ENCODE results near the gene USF3.
"Not testable (repeated sequence)": the region's sequence is repeated elsewhere in the genome, so short reads cannot be mapped to it uniquely, and the experiment has no call there.

USF3 gene

DNA sequence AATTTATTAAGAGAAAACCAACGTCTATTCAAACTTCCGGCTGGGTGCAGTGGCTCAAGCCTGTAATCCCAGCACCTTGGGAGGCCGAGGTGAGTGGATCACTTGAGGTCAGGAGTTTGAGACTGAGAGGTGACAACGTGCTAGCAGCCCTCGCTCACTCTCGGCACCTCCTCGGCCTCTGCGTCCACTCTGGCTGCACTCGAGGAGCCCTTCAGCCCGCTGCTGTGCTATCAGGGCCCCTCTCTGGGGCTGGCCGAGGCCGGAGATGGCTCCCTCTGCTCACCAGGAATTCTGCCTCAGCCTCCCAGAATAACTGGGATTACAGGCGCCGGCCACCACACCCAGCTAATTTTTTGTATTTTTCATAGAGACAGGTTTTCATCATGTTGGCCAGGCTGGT, 58.7 kb downstream of the USF3 start:
- Histone ChIP-seq H3K4me2 (ENCODE audit: low read depth, low read length, poor library complexity, severe bottlenecking) (no peak overlapping the region), H3K27ac (ENCODE audit: low read depth, low read length) (no peak overlapping the region), H3K27me3 (ENCODE audit: low read length) (no peaks in the 10 kb centered on the region), H2AFZ (ENCODE audit: low read depth, low read length, severe bottlenecking) (no peak overlapping the region), H3K79me2 (ENCODE audit: insufficient read depth, low read length) (no peaks in the 10 kb centered on the region), H3K9me3 (ENCODE audit: insufficient read depth, low read length) (no peaks in the 10 kb centered on the region), H3F3A (ENCODE audit: insufficient read depth) (no peaks in the 10 kb centered on the region), H3K36me3 (ENCODE audit: low read length) (no peaks in the 10 kb centered on the region), H4K20me1 (ENCODE audit: low read depth, low read length) (no peaks in the 10 kb centered on the region), H3K9me2 (replicated peaks; ENCODE audit: insufficient read depth, low read length) (no peaks in the 10 kb centered on the region), H3K4me3 (ENCODE audit: insufficient read depth, low read length, poor library complexity, severe bottlenecking) (no peak overlapping the region), H3K9ac (ENCODE audit: low read length) (no peak overlapping the region)
- TF ChIP-seq, protein P1, sequence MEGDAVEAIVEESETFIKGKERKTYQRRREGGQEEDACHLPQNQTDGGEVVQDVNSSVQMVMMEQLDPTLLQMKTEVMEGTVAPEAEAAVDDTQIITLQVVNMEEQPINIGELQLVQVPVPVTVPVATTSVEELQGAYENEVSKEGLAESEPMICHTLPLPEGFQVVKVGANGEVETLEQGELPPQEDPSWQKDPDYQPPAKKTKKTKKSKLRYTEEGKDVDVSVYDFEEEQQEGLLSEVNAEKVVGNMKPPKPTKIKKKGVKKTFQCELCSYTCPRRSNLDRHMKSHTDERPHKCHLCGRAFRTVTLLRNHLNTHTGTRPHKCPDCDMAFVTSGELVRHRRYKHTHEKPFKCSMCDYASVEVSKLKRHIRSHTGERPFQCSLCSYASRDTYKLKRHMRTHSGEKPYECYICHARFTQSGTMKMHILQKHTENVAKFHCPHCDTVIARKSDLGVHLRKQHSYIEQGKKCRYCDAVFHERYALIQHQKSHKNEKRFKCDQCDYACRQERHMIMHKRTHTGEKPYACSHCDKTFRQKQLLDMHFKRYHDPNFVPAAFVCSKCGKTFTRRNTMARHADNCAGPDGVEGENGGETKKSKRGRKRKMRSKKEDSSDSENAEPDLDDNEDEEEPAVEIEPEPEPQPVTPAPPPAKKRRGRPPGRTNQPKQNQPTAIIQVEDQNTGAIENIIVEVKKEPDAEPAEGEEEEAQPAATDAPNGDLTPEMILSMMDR (IDR thresholded peaks at IDR 0.05; ENCODE audit: insufficient read depth, low read length, poor library complexity, severe bottlenecking), result no peak
- no peak for TF ChIP-seq EZH2phosphoT487 (conservative IDR thresholded peaks at IDR 0.05; ENCODE audit: low read length)

DNA sequence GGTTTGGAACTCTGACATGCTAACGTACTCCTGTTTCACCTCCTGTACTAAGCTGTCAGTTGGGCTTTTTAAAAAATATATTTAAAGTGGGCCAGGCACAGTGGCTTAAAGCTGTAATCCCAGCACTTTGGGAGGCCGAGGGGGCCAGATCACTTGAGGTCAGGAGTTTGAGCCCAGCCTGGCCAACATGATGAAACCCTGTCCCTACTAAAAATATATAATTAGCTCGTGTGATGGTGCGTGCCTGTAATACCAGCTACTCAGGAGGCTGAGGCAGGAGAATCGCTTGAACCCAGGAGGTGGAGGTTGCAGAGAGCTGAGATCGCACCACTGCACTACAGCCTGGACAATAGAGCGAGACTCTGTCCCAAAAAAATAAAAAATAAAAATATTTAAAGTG, 60.4 kb downstream of the USF3 start:
- H3K4me3 ChIP-seq (ENCODE audit: insufficient read depth, low read length, poor library complexity, severe bottlenecking); H2AFZ ChIP-seq (ENCODE audit: low read depth, low read length, severe bottlenecking); H3F3A ChIP-seq (ENCODE audit: insufficient read depth); H3K9ac ChIP-seq (ENCODE audit: low read length); H3K36me3 ChIP-seq (ENCODE audit: low read length); H3K79me2 ChIP-seq (ENCODE audit: insufficient read depth, low read length); H3K9me2 ChIP-seq (replicated peaks; ENCODE audit: insufficient read depth, low read length); H3K9me3 ChIP-seq (ENCODE audit: insufficient read depth, low read length); H4K20me1 ChIP-seq (ENCODE audit: low read depth, low read length); H3K27ac ChIP-seq (ENCODE audit: low read depth, low read length); H3K4me2 ChIP-seq (ENCODE audit: low read depth, low read length, poor library complexity, severe bottlenecking); H3K27me3 ChIP-seq (ENCODE audit: low read length): not testable (repeated sequence)

DNA sequence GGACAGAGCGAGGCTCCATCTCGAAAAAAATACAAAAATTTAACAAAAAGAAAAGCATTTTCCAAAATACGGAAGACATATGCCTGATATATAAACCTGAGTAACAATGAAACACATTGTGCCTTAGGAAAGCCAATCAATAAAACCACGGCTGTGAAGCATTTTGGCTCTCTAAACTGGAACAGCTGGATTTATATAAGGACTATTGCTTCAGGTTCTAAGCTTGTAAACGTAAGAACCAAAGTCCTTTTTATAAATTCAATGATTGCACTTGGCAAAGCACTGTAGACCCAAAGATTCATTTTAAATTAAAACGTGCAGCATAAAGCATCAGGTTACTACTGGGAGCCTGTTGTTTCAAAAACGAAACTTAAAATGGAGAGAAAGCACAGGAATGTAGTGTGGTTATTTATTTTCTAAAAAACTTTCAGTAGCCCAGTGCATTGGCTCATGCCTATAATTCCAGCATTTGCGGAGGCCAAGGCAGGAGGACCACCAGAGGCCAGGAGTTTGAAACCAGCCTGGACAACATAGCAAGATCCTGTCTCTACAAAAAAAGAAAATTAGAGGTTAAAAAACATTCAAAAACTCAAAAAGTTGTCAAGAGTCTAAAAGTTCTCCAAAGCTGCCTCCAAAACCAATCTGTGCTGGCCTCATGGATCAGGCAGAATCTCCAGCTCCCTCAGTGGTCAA, 61.5 kb downstream of the USF3 start:
- Histone ChIP-seq H3K4me3 (ENCODE audit: insufficient read depth, low read length, poor library complexity, severe bottlenecking) (no peak overlapping the region), H3K9ac (ENCODE audit: low read length) (no peak overlapping the region), H3K79me2 (ENCODE audit: insufficient read depth, low read length) (no peaks in the 10 kb centered on the region), H3K27ac (ENCODE audit: low read depth, low read length) (no peak overlapping the region), H3F3A (ENCODE audit: insufficient read depth) (no peaks in the 10 kb centered on the region), H4K20me1 (ENCODE audit: low read depth, low read length) (no peaks in the 10 kb centered on the region), H3K9me2 (replicated peaks; ENCODE audit: insufficient read depth, low read length) (no peaks in the 10 kb centered on the region), H3K36me3 (ENCODE audit: low read length) (no peaks in the 10 kb centered on the region), H3K4me2 (ENCODE audit: low read depth, low read length, poor library complexity, severe bottlenecking) (no peak overlapping the region), H2AFZ (ENCODE audit: low read depth, low read length, severe bottlenecking) (no peak overlapping the region), H3K27me3 (ENCODE audit: low read length) (no peaks in the 10 kb centered on the region), H3K9me3 (ENCODE audit: insufficient read depth, low read length) (no peaks in the 10 kb centered on the region)
- TF ChIP-seq EZH2phosphoT487 (conservative IDR thresholded peaks at IDR 0.05; ENCODE audit: low read length), result no peak
- TF ChIP-seq, protein P1 (IDR thresholded peaks at IDR 0.05; ENCODE audit: insufficient read depth, low read length, poor library complexity, severe bottlenecking), result no peak

DNA sequence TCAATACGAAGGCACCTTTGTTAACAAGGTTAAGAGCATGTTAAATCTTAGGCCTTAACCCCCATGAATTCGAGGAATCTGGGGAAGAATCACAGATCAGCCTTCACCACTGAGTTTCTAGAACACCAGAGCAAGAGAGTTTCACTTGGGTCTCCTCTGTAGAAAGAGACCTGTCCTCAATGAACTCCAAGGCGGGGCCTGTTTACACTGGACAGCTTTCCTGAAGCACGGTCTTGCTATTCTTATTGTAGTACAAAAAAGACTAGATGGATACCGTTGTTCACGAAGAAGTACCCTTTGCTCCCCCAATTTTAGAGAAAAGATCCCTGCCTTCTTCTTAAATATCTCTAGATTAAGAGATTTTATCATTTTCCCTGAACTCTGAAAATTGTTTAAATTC, 64.9 kb downstream of the USF3 start:
- Histone ChIP-seq H4K20me1 (ENCODE audit: low read depth, low read length) (no peaks in the 10 kb centered on the region), H2AFZ (ENCODE audit: low read depth, low read length, severe bottlenecking) (no peak overlapping the region), H3K4me3 (ENCODE audit: insufficient read depth, low read length, poor library complexity, severe bottlenecking) (no peak overlapping the region), H3K9ac (ENCODE audit: low read length) (no peak overlapping the region), H3K27me3 (ENCODE audit: low read length) (no peaks in the 10 kb centered on the region), H3K9me2 (replicated peaks; ENCODE audit: insufficient read depth, low read length) (no peaks in the 10 kb centered on the region), H3K36me3 (ENCODE audit: low read length) (no peaks in the 10 kb centered on the region), H3K27ac (ENCODE audit: low read depth, low read length) (no peak overlapping the region), H3F3A (ENCODE audit: insufficient read depth) (no peaks in the 10 kb centered on the region), H3K79me2 (ENCODE audit: insufficient read depth, low read length) (no peaks in the 10 kb centered on the region), H3K4me2 (ENCODE audit: low read depth, low read length, poor library complexity, severe bottlenecking) (no peak overlapping the region), H3K9me3 (ENCODE audit: insufficient read depth, low read length) (no peaks in the 10 kb centered on the region)
- no peak for TF ChIP-seq EZH2phosphoT487 (conservative IDR thresholded peaks at IDR 0.05; ENCODE audit: low read length)
- TF ChIP-seq, protein P1 (IDR thresholded peaks at IDR 0.05; ENCODE audit: insufficient read depth, low read length, poor library complexity, severe bottlenecking), result no peak

All from SU-DHL-6 (cell line).